ENCODE results near the gene IFNAR1.

IFNAR1 gene

GRCh38 chr21:33293136-33293535 lies 31.6 kb upstream of the IFNAR1 start:
- no peak for ATAC-seq
- no peak for TF ChIP-seq CSRNP3 (CRISPR knock-in tag; IDR thresholded peaks at IDR 0.05)
- no peak for TF ChIP-seq ZNF565 (CRISPR knock-in tag; conservative IDR thresholded peaks at IDR 0.05; ENCODE audit: low read depth)
- no peak for TF ChIP-seq RARB (CRISPR knock-in tag; IDR thresholded peaks at IDR 0.05)

- ATAC-seq = no peak
- TF ChIP-seq TSHZ2 (CRISPR knock-in tag; IDR thresholded peaks at IDR 0.05) = no peak
- no peak for TF ChIP-seq CSRNP3 (CRISPR knock-in tag; IDR thresholded peaks at IDR 0.05)
- TF ChIP-seq ZFP30 (CRISPR knock-in tag; IDR thresholded peaks at IDR 0.05) = no peak
- TF ChIP-seq CSDC2 (CRISPR knock-in tag; IDR thresholded peaks at IDR 0.05) = no peak
- no peak for TF ChIP-seq ZNF70 (CRISPR knock-in tag; IDR thresholded peaks at IDR 0.05)
- TF ChIP-seq TOX (CRISPR knock-in tag; IDR thresholded peaks at IDR 0.05; ENCODE audit: borderline replicate concordance) = no peak
- TF ChIP-seq ZNF8 (CRISPR knock-in tag; IDR thresholded peaks at IDR 0.05) = no peak
- TF ChIP-seq PATZ1 (CRISPR knock-in tag; IDR thresholded peaks at IDR 0.05; ENCODE audit: borderline replicate concordance) = no peak
Observed at GRCh38 chr21:33293811-33294216, 31.0 kb upstream of the IFNAR1 start.

GRCh38 chr21:33296156-33296555 lies 28.6 kb upstream of the IFNAR1 start:
- no peak for ATAC-seq
- TF ChIP-seq OSR1 (CRISPR knock-in tag; IDR thresholded peaks at IDR 0.05) (no peak), ZFP30 (CRISPR knock-in tag; IDR thresholded peaks at IDR 0.05) (no peak), TSHZ2 (CRISPR knock-in tag; IDR thresholded peaks at IDR 0.05) (no peak), TOX (CRISPR knock-in tag; IDR thresholded peaks at IDR 0.05; ENCODE audit: borderline replicate concordance) (no peak), ZFP3 (CRISPR knock-in tag; IDR thresholded peaks at IDR 0.05) (no peak), CSRNP3 (CRISPR knock-in tag; IDR thresholded peaks at IDR 0.05) (no peak), RARB (CRISPR knock-in tag; IDR thresholded peaks at IDR 0.05) (no peak), BACH2 (CRISPR knock-in tag; IDR thresholded peaks at IDR 0.05; ENCODE audit: borderline replicate concordance) (no peak), POU6F1 (CRISPR knock-in tag; IDR thresholded peaks at IDR 0.05; ENCODE audit: borderline replicate concordance, low read depth) (no peak), PATZ1 (CRISPR knock-in tag; IDR thresholded peaks at IDR 0.05; ENCODE audit: borderline replicate concordance) (no peak), TCF4 (CRISPR knock-in tag; IDR thresholded peaks at IDR 0.05; ENCODE audit: borderline replicate concordance) (no peak), ESRRG (CRISPR knock-in tag; IDR thresholded peaks at IDR 0.05) (no peak), ZNF565 (CRISPR knock-in tag; conservative IDR thresholded peaks at IDR 0.05; ENCODE audit: low read depth) (no peak), ISL1 (CRISPR knock-in tag; IDR thresholded peaks at IDR 0.05) (no peak)

All from SK-N-SH treated with all-trans-retinoic acid at 6 μM for 48 hours (cell line).